Measurements from ENCODE around the gene TJP3.

The TJP3 gene

DNA sequence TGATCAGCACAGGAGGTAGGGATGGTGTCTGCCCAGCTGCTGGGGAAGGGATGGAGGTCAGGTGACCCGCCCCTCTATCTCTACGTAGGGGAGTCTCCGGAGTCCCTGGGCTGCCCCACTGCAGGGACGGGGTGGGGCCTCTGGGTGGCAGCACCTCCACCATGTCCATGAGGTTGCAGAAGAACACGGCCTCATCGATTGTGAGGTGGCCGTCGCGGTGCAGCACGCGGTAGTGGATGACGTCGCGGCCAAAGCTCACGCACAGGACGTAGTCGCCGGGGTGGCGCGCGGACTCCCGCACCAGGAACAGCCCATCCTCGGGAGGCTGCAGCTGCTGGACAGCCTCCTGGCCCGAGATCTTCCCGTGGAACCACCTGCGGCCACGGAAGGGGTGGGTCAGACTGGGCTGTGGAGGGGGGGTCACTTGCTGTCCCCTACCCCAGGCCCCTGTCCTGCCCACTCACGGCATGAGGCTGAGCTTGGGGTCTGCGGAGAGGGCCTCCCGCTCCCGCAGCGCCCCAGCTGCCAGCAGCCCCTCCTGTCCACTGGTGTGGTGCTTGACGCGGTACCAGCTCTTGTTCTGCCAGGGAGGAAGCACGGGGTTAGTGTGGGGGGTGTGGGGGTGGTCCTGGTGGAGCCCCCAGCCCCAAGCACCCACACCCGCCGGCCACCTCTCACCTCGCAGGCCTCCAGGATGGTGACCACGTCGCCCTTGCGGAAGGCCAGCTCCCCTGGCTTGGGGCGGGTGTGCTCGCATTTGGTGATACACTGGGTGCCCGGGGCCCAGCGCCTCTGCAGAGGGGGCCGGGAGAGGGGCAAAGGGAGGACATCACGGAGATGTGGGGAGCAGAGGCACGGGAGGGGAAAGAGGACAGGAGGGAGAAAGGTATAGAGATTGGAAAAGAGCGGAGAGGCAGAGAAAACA lies 75.7 kb downstream of the TJP3 start:
- H3K9me3 ChIP-seq (ENCODE audit: control insufficient read depth, low read length): no peaks in the 10 kb centered on the region
- H2AFZ ChIP-seq: no peak overlapping the region
- no peaks in the 10 kb centered on the region for H3K79me2 ChIP-seq
- no peaks in the 10 kb centered on the region for H3K27me3 ChIP-seq (ENCODE audit: control insufficient read depth, insufficient read depth, low read length)
- TF ChIP-seq CTCF (IDR thresholded peaks at IDR 0.05): no peak
- no peak overlapping the region for H3K4me3 ChIP-seq (ENCODE audit: low read depth, low read length)
- H3K4me2 ChIP-seq (ENCODE audit: low read length): no peak overlapping the region
- H3K4me1 ChIP-seq: no peaks in the 10 kb centered on the region
- H3K9ac ChIP-seq: no peak overlapping the region
- no peaks in the 10 kb centered on the region for H3K36me3 ChIP-seq (ENCODE audit: control insufficient read depth, insufficient read depth, low read length)
- H3K27ac ChIP-seq: no peak overlapping the region

- H2AFZ ChIP-seq: no peak overlapping the region
- H3K27ac ChIP-seq: no peak overlapping the region
- H3K79me2 ChIP-seq: no peaks in the 10 kb centered on the region
- no peak overlapping the region for H3K9ac ChIP-seq
- no peaks in the 10 kb centered on the region for H3K9me3 ChIP-seq (ENCODE audit: control insufficient read depth, low read length)
- no peak for TF ChIP-seq CTCF (IDR thresholded peaks at IDR 0.05)
- no peaks in the 10 kb centered on the region for H3K36me3 ChIP-seq (ENCODE audit: control insufficient read depth, insufficient read depth, low read length)
- H3K4me3 ChIP-seq (ENCODE audit: low read depth, low read length): no peak overlapping the region
- H3K27me3 ChIP-seq (ENCODE audit: control insufficient read depth, insufficient read depth, low read length): no peaks in the 10 kb centered on the region
- no peak overlapping the region for H3K4me2 ChIP-seq (ENCODE audit: low read length)
- H3K4me1 ChIP-seq: no peaks in the 10 kb centered on the region
These were observed 76.6 kb downstream of the TJP3 start for GRCh38 chr19:3784607-3785450.

GRCh38 chr19:3785451-3785937 lies 77.3 kb downstream of the TJP3 start:
- Histone ChIP-seq H3K27me3 (ENCODE audit: control insufficient read depth, insufficient read depth, low read length) (no peaks in the 10 kb centered on the region), H3K4me1 (no peaks in the 10 kb centered on the region), H3K79me2 (no peaks in the 10 kb centered on the region)

More at GRCh38 chr19:3785451-3785937, 77.3 kb downstream of the TJP3 start:
- H3K9ac ChIP-seq: no peak overlapping the region
- peak overlapping the region; percentile 46 for H2AFZ ChIP-seq
- H3K4me2 ChIP-seq (ENCODE audit: low read length): peak overlapping the region; percentile 9
- H3K27ac ChIP-seq: no peak overlapping the region
- no peaks in the 10 kb centered on the region for H3K36me3 ChIP-seq (ENCODE audit: control insufficient read depth, insufficient read depth, low read length)
- no peaks in the 10 kb centered on the region for H3K9me3 ChIP-seq (ENCODE audit: control insufficient read depth, low read length)
- no peak overlapping the region for H3K4me3 ChIP-seq (ENCODE audit: low read depth, low read length)
- no peak for TF ChIP-seq CTCF (IDR thresholded peaks at IDR 0.05)
